ENCODE measurements around the gene KLHL22. TPM values are rescaled to one million over a fixed set of nuclear protein-coding genes. Genes with fewer than 3 reads are reported as not detected.
A peak's percentile ranks its signal among the peaks of the same experiment; 100 is the strongest.

The KLHL22 gene
- total RNA-seq, 1 donor from 2014 or later = 16.1 TPM

DNA sequence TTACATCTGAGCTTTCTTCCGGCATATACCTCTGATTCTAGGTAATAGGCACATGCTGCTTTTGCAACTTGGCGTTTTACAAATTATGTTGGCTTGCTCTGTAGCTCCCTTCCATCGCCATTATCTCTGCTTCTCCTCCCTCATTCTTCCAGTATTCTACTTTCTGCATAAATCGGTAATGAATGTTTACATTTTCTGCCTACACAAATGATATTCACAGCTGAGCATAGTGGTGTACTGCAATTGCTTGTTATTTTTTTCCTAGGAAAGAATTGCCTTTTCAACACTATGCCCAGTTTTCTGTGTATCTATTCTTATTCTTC lies 30.7 kb upstream of the KLHL22 start:
- Histone ChIP-seq H3K27ac (replicated peaks) (peak overlapping the region; percentile 28), H3K36me3 (peaks cover 15% of the 10 kb centered on the region), H3K4me3 (no peak overlapping the region), H3K27me3 (ENCODE audit: low read depth) (no peaks in the 10 kb centered on the region), H3K4me1 (peaks cover 75% of the 10 kb centered on the region), H3K9me3 (replicated peaks) (no peaks in the 10 kb centered on the region)
- TF ChIP-seq, protein P1, sequence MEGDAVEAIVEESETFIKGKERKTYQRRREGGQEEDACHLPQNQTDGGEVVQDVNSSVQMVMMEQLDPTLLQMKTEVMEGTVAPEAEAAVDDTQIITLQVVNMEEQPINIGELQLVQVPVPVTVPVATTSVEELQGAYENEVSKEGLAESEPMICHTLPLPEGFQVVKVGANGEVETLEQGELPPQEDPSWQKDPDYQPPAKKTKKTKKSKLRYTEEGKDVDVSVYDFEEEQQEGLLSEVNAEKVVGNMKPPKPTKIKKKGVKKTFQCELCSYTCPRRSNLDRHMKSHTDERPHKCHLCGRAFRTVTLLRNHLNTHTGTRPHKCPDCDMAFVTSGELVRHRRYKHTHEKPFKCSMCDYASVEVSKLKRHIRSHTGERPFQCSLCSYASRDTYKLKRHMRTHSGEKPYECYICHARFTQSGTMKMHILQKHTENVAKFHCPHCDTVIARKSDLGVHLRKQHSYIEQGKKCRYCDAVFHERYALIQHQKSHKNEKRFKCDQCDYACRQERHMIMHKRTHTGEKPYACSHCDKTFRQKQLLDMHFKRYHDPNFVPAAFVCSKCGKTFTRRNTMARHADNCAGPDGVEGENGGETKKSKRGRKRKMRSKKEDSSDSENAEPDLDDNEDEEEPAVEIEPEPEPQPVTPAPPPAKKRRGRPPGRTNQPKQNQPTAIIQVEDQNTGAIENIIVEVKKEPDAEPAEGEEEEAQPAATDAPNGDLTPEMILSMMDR (IDR thresholded peaks at IDR 0.05; ENCODE audit: borderline replicate concordance) = no peak
- intact Hi-C loops (cut with micrococcal nuclease) = no loop called here
- no peak for DNase-seq

DNA sequence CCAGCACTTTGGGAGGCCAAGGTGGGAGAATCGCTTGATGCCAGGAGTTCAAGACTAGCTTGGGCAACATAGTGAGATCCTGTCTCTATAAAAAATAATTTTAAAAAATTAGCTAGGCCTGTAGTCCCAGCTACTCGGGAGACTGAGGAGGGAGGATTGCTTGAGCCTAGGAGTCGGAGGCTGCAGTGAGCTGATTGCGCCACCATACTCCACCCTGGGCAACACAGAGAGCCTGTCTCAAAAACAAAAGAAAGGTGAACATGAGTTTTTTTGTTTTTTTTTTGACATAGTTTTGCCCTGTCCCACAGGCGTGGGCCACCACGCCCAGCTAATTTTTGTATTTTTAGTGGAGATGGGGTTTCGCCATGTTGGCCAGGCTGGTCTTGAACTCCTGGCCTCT lies 29.5 kb upstream of the KLHL22 start:
- H3K36me3 ChIP-seq = peaks cover 23% of the 10 kb centered on the region
- no peaks in the 10 kb centered on the region for H3K27me3 ChIP-seq (ENCODE audit: low read depth)
- no peak overlapping the region for H3K27ac ChIP-seq (replicated peaks)
- H3K9me3 ChIP-seq (replicated peaks) = no peaks in the 10 kb centered on the region
- intact Hi-C loops (cut with micrococcal nuclease) = no loop called here
- peaks cover 70% of the 10 kb centered on the region for H3K4me1 ChIP-seq
- TF ChIP-seq, protein P1 (IDR thresholded peaks at IDR 0.05; ENCODE audit: borderline replicate concordance) = no peak
- no peak for DNase-seq
- H3K4me3 ChIP-seq = no peak overlapping the region

DNA sequence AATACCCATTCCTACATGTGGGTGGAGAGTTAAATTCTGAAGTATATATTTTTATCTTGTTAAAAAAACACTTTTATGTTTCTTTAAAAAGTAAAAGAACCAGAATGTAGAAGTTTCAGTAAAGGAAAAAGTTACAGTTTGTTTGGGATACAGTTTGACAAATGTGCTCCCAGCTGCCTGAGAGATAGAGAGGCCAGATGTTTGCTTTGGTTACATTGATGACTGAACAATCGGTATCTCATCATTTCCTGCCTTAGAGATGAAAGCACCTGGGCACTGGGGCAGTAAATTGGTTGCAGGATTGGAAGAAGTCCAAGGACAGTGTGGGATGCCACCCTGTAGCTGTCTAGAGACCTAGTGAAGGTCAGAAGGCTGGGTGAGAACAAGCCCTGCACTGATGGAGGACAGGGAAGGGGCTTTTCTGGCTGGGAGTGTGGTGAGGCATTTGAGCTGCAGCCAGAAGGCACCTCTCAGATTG lies 28.4 kb upstream of the KLHL22 start:
- no peak overlapping the region for H3K4me3 ChIP-seq
- H3K27ac ChIP-seq (replicated peaks) = peak overlapping the region; percentile 43
- H3K27me3 ChIP-seq (ENCODE audit: low read depth) = no peaks in the 10 kb centered on the region
- peaks cover 28% of the 10 kb centered on the region for H3K36me3 ChIP-seq
- peaks cover 73% of the 10 kb centered on the region for H3K4me1 ChIP-seq
- no peak for DNase-seq
- intact Hi-C loops (cut with micrococcal nuclease) = no loop called here
- TF ChIP-seq, protein P1 (IDR thresholded peaks at IDR 0.05; ENCODE audit: borderline replicate concordance) = no peak
- no peaks in the 10 kb centered on the region for H3K9me3 ChIP-seq (replicated peaks)

DNA sequence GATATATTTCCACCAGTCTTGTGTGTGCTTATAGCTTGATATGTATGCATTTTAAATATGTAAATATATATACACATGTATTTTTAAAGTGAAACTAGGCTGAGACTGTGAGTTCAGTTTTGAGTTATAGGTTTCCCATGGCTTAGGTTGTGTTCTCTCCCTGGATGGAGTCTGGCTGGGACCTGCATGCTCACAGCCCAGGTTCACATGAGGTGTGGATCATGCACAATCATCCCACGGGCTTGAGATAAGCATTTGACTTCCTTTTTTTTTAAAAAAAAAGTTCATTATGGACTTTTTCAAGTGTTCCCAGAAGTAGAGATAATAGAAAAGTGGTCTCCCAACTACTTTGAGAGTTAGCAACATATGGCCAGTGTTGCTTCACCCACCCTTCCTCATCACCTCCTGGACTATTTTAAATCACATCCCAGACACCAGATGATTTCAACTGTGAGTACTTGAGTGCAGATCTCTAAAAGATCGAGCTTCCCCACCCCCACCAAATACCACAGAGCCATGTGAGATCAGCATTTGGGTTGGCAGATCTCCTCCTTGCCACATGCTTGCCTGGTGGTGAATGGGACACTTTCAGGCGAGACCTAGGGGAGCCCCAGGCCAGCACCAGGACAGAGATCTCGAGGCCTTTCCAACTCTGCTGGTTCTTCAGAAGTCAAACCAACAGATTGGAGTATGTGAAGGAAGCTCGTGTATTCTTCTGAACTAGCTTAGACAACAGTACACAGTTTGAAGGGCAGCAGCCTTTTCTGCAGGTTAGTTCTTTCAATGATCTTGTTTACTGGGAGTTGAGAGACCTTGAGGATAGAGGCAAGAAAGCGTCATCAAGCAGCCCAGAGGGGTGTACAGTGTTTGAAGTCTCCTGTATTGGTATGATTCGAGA lies 27.7 kb upstream of the KLHL22 start:
- no peak for DNase-seq
- intact Hi-C loops (cut with micrococcal nuclease) = no loop called here
- Histone ChIP-seq H3K4me1 (peaks cover 80% of the 10 kb centered on the region), H3K4me3 (no peak overlapping the region), H3K36me3 (peaks cover 26% of the 10 kb centered on the region), H3K27me3 (ENCODE audit: low read depth) (no peaks in the 10 kb centered on the region), H3K9me3 (replicated peaks) (no peaks in the 10 kb centered on the region), H3K27ac (replicated peaks) (peak overlapping the region; percentile 43)
- TF ChIP-seq, protein P1 (IDR thresholded peaks at IDR 0.05; ENCODE audit: borderline replicate concordance) = no peak

DNA sequence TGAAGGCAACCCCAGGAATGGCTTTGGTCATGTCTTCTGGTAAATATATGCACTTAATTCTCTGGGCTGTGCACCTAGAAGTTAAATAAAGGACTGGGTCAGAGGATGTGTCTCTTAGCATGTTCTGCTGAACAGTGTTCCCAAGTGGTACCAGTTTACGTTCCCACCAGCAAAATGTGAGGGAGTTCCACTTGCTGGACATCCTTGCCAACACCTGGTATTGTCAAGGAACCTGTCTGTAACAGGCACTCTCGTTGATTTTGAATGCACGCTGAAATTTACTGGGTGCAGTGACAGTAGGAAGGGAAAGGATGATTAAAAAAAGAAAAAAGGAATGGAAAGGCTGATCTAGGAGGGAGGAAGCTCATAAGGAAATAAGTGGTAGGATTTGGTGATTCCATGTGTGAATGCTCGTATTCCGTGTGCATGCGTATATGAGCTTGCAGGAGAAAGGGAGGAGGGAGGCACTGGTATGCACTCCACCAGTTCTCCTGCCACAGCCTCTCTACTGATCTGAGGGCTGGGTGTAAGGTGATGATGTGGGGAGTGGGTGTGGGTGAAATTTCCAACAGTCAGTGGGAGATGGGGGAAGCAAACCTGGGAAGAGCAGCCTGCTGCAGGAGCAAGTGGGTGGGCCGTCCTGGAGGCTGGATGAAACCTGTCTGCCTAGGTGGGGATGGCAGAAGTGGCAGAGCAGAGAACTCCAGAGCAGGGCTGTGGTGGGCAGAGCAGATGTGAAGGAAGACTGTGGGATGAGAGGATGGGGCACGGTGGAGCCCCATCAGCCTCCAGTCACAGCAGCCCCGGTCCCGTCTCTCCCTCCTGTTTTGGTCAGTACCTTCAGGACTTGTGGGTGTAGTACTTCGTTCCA lies 26.8 kb upstream of the KLHL22 start:
- no peaks in the 10 kb centered on the region for H3K9me3 ChIP-seq (replicated peaks)
- intact Hi-C loops (cut with micrococcal nuclease) = no loop called here
- TF ChIP-seq, protein P1 (IDR thresholded peaks at IDR 0.05; ENCODE audit: borderline replicate concordance) = no peak
- H3K36me3 ChIP-seq = peaks cover 17% of the 10 kb centered on the region
- no peaks in the 10 kb centered on the region for H3K27me3 ChIP-seq (ENCODE audit: low read depth)
- no peak overlapping the region for H3K4me3 ChIP-seq
- DNase-seq = no peak
- no peak overlapping the region for H3K27ac ChIP-seq (replicated peaks)
- peaks cover 87% of the 10 kb centered on the region for H3K4me1 ChIP-seq

All from left ventricle myocardium inferior (tissue), 1 donor.